ENCODE results near the gene SLC8A1. TPM values are rescaled to one million over a fixed set of nuclear protein-coding genes. Genes with fewer than 3 reads are reported as not detected.

Gene SLC8A1
- total RNA-seq, 2 experiments from 2014 or later = 0.44 to 1.1 TPM

DNA sequence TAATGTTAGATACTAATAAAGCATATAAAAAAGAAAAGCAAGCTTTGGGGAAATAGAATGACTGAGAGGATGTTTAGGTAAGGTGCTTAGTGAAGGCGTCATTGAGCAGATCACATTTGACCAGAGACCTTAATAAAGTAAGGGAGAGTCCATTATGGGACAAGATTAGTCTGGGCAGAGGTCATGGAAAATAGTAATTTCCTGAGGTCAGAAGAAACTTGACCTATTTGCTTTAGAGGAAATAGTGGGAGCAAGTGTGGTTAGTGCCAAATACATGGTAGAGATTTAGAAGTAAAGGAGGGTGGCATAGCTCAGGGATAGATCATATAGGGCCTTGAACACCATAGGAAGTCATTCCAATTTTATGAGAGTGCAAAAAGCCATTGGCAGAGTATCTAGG is 24.5 kb upstream of the SLC8A1 start:
- no peak for DNase-seq
- no peak for ATAC-seq
- no peaks in the 10 kb centered on the region for H3K4me1 Mint-ChIP-seq
- peaks cover 2% of the 10 kb centered on the region for H3K9me3 Mint-ChIP-seq (ENCODE audit: low read depth)
- H3K4me3 Mint-ChIP-seq = no peak overlapping the region
- H3K27ac Mint-ChIP-seq = no peak overlapping the region
- H3K36me3 Mint-ChIP-seq = no peaks in the 10 kb centered on the region
- CTCF ChIA-PET = no interaction called here
- H3K27me3 Mint-ChIP-seq = no peaks in the 10 kb centered on the region

DNA sequence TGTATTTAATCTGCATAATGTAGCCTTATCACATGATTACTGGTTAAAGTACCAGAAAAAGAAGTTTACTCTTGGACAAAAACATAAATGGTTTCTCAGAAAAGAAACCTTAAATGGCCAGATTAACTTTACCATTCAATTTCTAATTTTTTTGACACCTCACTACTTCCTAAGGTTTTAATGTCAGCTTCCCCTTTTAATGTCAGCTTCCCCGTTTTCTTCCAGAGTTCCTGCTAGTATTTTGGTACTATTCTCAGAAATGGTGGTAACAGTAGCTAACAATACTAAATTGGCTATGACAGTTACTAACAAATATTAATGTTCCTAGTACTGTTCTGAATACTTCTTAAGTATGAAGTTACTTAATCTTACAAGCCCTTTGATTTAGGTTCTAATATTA is 22.4 kb upstream of the SLC8A1 start:
- Mint-ChIP-seq H3K4me3 (no peak overlapping the region), H3K27me3 (no peaks in the 10 kb centered on the region), H3K36me3 (no peaks in the 10 kb centered on the region), H3K9me3 (ENCODE audit: low read depth) (peaks cover 2% of the 10 kb centered on the region), H3K27ac (no peak overlapping the region), H3K4me1 (no peaks in the 10 kb centered on the region)
- CTCF ChIA-PET = no interaction called here
- ATAC-seq = no peak
- no peak for DNase-seq

DNA sequence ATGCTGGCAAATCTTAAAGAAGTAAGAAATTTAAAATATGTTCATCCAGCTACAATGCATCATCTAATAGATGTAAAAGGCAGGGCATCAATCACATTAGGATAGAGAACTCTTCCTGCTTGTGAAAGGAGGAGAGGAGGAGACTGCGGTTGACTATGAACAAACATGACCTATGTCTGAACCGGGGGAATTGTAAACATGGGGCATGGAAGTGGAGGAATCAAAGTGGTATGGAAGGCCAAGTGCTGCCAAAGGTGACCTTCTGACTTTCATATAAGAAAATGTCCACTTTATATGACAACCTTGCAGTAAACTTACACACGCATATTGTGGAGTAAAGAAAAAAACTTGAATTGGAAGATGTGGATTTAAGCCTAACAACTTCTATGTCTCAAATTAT is 20.0 kb upstream of the SLC8A1 start:
- no peaks in the 10 kb centered on the region for H3K4me1 Mint-ChIP-seq
- H3K27me3 Mint-ChIP-seq = no peaks in the 10 kb centered on the region
- H3K4me3 Mint-ChIP-seq = no peak overlapping the region
- CTCF ChIA-PET = no interaction called here
- H3K36me3 Mint-ChIP-seq = no peaks in the 10 kb centered on the region
- H3K27ac Mint-ChIP-seq = no peak overlapping the region
- no peaks in the 10 kb centered on the region for H3K9me3 Mint-ChIP-seq (ENCODE audit: low read depth)
- DNase-seq (no peak), ATAC-seq (no peak)

DNA sequence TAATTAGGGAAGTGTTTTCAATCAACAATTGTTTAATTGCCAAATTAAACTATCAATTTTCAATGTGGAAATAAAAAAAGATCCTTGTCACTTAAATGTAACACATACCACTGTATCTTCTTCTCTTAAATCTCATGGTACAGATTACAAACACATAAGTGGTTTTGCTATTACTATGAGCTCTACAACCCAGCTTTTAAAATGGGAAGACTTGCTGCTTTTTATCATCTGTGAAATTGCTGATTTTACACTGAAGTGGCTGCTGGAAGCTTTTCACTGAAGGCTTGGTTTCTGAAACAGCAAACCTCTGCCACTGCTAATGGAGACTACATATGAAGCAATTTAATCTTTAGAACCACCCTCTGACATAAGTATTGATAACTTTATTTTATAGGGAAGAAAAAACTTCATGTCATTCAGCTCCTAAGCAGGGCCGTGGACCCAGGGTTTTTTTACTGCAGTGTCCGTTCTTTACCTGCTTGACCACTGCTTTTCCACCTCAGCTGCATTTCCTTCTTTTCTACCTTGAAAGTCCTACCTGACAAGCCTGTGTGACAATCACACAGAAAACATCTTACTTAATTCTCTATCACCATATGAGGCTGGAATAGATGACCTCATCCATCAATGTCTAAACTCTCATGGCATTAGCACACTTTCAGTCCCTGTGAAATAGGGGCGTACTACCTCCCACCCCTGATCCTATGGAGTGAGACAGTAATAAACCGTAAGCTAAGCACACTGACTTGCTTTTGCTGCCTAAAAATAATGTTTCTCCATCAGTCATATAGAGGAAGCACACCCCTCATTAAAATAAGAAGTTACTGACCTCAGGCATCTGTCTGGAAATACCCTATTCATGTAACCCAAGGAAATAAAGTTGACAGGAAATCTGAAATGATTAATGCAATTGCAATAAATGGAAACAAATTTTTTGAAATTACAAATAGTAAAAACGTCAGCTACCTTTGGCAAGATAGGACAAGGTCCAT is 19.2 kb upstream of the SLC8A1 start:
- H3K4me3 Mint-ChIP-seq = no peak overlapping the region
- H3K36me3 Mint-ChIP-seq = no peaks in the 10 kb centered on the region
- no peaks in the 10 kb centered on the region for H3K27me3 Mint-ChIP-seq
- H3K9me3 Mint-ChIP-seq (ENCODE audit: low read depth) = no peaks in the 10 kb centered on the region
- ATAC-seq (no peak), DNase-seq (no peak)
- no peaks in the 10 kb centered on the region for H3K4me1 Mint-ChIP-seq
- no peak overlapping the region for H3K27ac Mint-ChIP-seq
- CTCF ChIA-PET = no interaction called here

DNA sequence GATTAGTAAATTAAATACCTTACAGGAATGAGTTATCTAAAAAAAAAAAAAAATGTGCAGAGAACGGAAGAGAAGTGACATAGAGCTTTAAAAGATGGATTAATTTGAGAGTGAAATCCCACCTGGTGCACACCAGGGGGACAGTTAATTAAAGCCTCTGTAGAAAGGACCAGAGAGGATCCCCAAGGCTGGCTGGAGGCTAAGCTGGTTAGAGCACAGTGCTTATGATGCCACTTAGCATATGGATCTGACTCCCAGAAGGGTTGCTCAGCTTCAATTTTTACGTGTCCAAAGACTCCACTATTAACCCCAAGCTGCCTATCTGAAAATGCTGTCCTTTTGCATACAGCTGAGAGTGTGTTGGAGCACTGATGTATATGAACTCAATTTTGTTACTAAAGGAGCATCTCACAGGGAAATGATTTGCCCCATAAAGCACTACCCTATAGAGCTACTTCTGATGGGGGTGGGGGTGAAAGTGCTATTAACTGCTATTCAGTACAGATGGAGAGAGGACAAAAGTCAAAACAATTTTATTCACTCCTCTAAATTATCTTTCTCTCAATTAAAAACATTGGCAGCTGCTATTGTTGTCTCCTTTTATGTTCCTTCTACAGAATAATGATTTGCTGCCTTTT is 15.2 kb upstream of the SLC8A1 start:
- ATAC-seq = no peak
- no peaks in the 10 kb centered on the region for H3K9me3 Mint-ChIP-seq (ENCODE audit: low read depth)
- CTCF ChIA-PET = no interaction called here
- no peak overlapping the region for H3K4me3 Mint-ChIP-seq
- no peaks in the 10 kb centered on the region for H3K4me1 Mint-ChIP-seq
- H3K27ac Mint-ChIP-seq = no peak overlapping the region
- H3K36me3 Mint-ChIP-seq = no peaks in the 10 kb centered on the region
- no peaks in the 10 kb centered on the region for H3K27me3 Mint-ChIP-seq
- DNase-seq = no peak

DNA sequence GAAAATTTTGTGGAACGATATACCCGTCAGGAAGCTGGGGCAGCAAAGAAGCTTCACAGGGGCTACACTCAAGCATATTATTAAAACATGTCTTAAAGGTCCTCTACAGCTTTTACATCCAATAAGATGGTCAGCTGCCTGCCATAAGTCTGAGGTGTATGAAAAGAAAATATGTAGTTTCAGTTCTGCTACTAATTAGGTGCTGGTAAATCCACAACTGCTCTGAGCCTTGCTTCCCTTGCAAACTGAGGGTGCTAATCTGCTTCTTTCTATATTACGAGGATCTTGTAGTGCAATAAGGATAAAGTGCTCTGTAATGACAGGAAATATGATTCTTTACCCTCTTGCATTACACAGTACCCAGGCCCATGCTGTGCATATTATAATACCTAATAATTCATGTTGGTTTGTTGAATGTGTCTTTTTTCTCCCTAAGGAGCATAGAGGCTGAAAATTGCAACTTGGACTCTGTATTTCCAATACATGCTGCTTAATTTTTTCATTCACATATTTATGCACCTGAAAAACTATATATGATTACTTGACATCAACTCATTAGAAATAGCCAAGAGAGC is 14.5 kb upstream of the SLC8A1 start:
- ATAC-seq (no peak), DNase-seq (no peak)
- Mint-ChIP-seq H3K27me3 (no peaks in the 10 kb centered on the region), H3K4me1 (no peaks in the 10 kb centered on the region), H3K36me3 (no peaks in the 10 kb centered on the region), H3K4me3 (no peak overlapping the region), H3K27ac (no peak overlapping the region), H3K9me3 (ENCODE audit: low read depth) (no peaks in the 10 kb centered on the region)
- CTCF ChIA-PET = no interaction called here

DNA sequence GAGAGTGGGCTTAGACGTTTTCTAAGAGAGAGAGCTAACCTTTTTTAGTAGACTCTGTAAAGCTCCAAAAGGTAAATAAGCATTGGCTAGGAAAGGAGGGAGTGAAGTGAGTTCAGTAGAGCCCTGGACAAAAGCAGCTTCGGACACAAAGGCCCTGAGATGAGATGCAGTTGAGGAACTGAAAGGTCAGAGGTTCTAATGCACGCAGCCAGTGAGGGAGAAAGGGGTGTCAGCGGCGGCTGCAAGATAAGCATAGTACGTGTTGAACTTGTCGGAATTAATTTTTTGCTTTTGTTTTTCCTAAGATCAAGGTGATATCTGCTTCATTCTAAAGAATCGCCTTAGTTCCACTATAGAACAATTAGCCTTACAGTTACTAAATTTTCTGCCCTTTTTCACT is 11.2 kb upstream of the SLC8A1 start:
- no peaks in the 10 kb centered on the region for H3K4me1 Mint-ChIP-seq

DNA sequence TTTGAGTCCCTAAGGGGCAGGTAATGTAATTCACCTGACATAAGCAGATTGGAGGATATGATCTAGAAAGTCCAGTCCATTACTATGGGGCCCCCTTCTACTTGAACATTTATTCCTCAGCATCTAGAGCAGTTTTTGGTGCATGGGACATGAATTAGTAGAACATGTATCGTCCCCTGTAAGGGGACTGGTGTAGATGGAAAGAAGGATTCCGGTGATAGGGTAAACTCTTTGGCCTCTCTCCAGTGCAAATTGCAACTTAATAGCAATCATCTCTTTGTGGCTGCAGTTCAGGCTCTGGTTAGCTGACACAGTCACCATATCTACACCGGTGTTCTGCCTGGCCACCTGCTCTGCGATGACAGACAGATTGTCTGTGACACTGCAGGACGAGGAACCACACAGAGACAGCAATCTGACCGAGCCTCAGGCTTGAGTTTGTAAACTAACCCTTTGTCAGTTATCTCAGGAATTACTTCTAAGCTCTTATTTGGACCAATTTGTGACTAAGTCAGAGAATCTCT is 6.4 kb upstream of the SLC8A1 start:
- H3K36me3 Mint-ChIP-seq = no peaks in the 10 kb centered on the region
- ATAC-seq (no peak), DNase-seq (no peak)
- no peaks in the 10 kb centered on the region for H3K9me3 Mint-ChIP-seq (ENCODE audit: low read depth)
- CTCF ChIA-PET = no interaction called here
- peaks cover 5% of the 10 kb centered on the region for H3K27me3 Mint-ChIP-seq
- no peak overlapping the region for H3K4me3 Mint-ChIP-seq
- H3K4me1 Mint-ChIP-seq = no peaks in the 10 kb centered on the region
- H3K27ac Mint-ChIP-seq = no peak overlapping the region

More for the DNA sequence above, 11.2 kb upstream of the SLC8A1 start:
- ATAC-seq (no peak), DNase-seq (no peak)
- Mint-ChIP-seq H3K27ac (no peak overlapping the region), H3K9me3 (ENCODE audit: low read depth) (no peaks in the 10 kb centered on the region), H3K4me3 (no peak overlapping the region), H3K27me3 (no peaks in the 10 kb centered on the region), H3K36me3 (no peaks in the 10 kb centered on the region)
- CTCF ChIA-PET = no interaction called here

DNA sequence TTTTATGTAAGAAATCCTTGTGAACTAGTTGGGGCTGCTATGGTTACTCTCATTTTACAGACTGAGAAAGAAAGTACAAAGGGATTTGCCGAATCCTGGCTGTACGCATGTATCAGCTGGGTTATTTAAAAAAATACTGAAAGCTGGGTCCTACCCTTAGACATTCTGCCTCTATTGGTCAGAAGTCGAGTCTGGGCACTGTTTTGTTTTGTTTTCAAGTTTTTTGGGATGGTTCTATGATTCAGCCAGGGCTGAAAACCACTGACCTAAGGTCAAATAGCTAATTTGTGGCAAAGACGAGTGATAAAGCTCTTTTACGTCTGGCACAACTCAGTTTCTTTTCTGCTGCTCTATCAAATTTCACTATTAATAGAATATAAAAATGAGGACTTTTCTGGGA is 5.9 kb upstream of the SLC8A1 start:
- no peaks in the 10 kb centered on the region for H3K9me3 Mint-ChIP-seq (ENCODE audit: low read depth)
- H3K27me3 Mint-ChIP-seq = peaks cover 9% of the 10 kb centered on the region
- no peak for ATAC-seq
- H3K27ac Mint-ChIP-seq = no peak overlapping the region
- CTCF ChIA-PET = no interaction called here
- H3K4me3 Mint-ChIP-seq = no peak overlapping the region
- no peak for DNase-seq
- no peaks in the 10 kb centered on the region for H3K36me3 Mint-ChIP-seq
- H3K4me1 Mint-ChIP-seq = no peaks in the 10 kb centered on the region

DNA sequence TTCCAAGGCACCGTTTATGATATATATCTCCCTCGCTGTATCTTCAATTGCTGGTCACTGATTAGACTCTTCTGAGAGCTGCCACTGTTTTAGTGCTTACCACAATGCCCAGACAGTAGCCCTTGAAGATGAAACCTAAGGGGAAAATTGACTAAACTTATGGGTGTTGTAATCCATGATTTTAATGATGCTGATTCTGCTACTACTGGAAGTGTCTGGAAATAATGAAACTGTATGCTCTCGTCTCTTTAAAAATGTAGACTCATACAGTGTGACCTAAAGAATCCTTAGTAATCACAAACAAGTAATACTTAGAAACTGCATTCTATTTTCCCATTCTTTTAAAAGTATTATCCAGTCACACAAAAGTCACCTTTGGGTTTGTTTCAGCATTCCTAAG is 5.5 kb upstream of the SLC8A1 start:
- H3K27ac Mint-ChIP-seq = no peak overlapping the region
- DNase-seq (no peak), ATAC-seq (no peak)
- peaks cover 1% of the 10 kb centered on the region for H3K36me3 Mint-ChIP-seq
- peaks cover 2% of the 10 kb centered on the region for H3K4me1 Mint-ChIP-seq
- CTCF ChIA-PET = no interaction called here
- no peak overlapping the region for H3K4me3 Mint-ChIP-seq
- no peaks in the 10 kb centered on the region for H3K9me3 Mint-ChIP-seq (ENCODE audit: low read depth)
- H3K27me3 Mint-ChIP-seq = peaks cover 14% of the 10 kb centered on the region

DNA sequence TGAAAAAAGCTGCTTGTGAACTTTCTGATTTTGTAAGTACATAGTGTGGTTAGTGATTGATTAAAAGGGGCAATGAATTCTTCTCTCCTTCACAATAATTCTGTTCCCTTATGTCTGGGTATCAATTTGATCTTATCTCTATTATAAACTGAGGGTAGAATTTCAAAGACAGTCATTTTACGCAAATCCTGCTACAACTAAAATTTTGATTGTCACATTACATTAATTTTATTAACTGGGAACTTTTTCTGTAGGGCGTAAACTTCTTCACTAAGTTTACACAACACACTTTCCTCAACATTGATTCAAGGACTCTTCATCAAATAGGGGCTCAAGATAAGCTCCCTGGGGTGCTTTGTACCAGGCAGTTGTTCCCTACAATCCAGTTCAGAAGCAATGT is 5.0 kb upstream of the SLC8A1 start:
- CTCF ChIA-PET = no interaction called here
- Mint-ChIP-seq H3K9me3 (ENCODE audit: low read depth) (no peaks in the 10 kb centered on the region), H3K4me1 (peaks cover 4% of the 10 kb centered on the region), H3K36me3 (peaks cover 2% of the 10 kb centered on the region), H3K4me3 (no peak overlapping the region), H3K27me3 (peaks cover 16% of the 10 kb centered on the region), H3K27ac (no peak overlapping the region)
- DNase-seq = no peak
- ATAC-seq = no peak

DNA sequence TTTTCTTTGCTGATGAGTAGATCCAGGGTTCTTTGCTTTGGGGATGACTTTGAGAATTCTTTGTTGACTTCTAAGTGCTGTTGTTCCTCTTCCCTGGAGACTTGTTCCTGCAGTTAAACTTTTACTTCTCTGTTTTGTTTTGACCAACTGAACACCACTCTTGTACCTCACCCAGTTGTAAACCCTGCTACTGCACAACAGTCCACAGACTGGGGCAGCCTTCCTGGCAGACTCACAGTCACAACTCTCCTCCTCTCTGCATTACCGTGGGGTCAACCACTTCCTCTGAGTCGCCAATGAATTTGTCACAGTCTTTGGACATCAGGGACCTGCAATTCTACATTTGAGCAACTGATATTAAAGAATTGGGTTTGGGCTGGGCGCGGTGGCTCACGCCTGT is 3.8 kb upstream of the SLC8A1 start:
- DNase-seq (no peak), ATAC-seq (no peak)
- Mint-ChIP-seq H3K4me3 (no peak overlapping the region), H3K27me3 (peaks cover 27% of the 10 kb centered on the region), H3K27ac (no peak overlapping the region), H3K4me1 (peaks cover 7% of the 10 kb centered on the region), H3K9me3 (ENCODE audit: low read depth) (no peaks in the 10 kb centered on the region), H3K36me3 (peaks cover 4% of the 10 kb centered on the region)
- CTCF ChIA-PET = no interaction called here

DNA sequence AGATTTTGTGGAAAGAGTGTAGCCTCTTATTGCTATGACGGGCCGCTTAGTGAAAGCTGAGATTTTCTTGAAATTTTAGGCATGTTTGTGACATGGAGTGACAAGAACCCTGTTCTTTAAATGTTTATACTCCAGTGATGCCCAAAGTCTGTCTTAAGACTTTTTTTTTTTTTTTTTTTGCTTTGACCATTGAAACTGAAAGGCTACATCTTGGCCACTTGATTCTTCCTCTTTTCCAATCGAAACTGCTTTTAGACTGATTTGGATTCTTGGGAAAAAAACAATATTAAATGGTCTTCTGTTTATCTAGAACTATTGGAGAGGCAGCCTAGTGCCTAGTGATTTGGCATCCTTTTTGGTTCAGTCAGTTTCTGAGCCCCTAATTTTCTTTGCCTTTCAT is 2.4 kb upstream of the SLC8A1 start:
- Mint-ChIP-seq H3K4me3 (no peak overlapping the region), H3K4me1 (peaks cover 13% of the 10 kb centered on the region), H3K27ac (no peak overlapping the region), H3K36me3 (peaks cover 4% of the 10 kb centered on the region), H3K27me3 (peaks cover 37% of the 10 kb centered on the region), H3K9me3 (ENCODE audit: low read depth) (no peaks in the 10 kb centered on the region)
- DNase-seq (no peak), ATAC-seq (no peak)
- CTCF ChIA-PET = no interaction called here

DNA sequence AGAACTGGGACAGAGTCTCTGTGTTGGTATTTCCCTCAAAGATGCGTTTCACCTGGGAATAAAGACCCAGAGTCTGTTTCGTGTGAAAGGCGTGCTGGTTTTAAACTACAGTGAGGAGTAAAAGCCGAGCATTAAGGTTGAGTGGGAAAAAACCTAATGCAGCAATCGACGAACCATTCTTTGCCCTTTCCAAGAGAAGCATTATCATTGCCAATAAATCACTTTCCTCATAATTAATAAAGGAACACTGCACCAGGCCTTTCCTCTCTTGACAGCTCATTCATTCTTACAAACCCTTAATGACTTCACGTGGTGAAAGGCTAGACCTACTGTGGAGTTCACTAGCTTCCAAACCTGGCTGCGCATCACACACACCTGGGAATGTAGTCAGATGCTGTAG is 896 bp upstream of the SLC8A1 start:
- Mint-ChIP-seq H3K4me3 (peak overlapping the region; percentile 57), H3K27ac (no peak overlapping the region), H3K9me3 (ENCODE audit: low read depth) (no peaks in the 10 kb centered on the region), H3K27me3 (peaks cover 41% of the 10 kb centered on the region), H3K36me3 (peaks cover 4% of the 10 kb centered on the region), H3K4me1 (peaks cover 13% of the 10 kb centered on the region)
- DNase-seq = no peak
- CTCF ChIA-PET = no interaction called here
- no peak for ATAC-seq

All from activated CD8-positive, alpha-beta memory T cell treated with anti-CD3 and anti-CD28 coated beads, Interleukin-2, amount 10 ng/mL, durations not matched to agents 7 days and 5 days (primary cell).